ENCODE data around the gene WNT9A.

Gene WNT9A

DNA sequence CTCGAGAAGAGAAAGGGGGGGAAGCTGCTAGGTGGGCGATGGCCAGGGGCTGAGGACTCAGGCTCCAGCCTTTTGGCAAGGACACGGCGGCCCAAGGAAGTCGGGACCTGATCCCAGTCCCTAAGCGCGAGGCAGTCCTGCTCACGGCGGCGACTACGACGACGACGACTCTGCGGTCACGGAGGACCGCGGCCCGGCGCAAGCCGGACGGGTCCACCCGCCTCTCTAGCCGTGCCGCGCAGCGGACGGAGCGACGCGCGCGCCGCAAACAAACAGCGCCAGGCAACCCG, 401 bp downstream of the WNT9A start (continued):
- TF ChIP-seq GFI1B (tag by site-specific recombination; IDR thresholded peaks at IDR 0.05): no peak

DNA sequence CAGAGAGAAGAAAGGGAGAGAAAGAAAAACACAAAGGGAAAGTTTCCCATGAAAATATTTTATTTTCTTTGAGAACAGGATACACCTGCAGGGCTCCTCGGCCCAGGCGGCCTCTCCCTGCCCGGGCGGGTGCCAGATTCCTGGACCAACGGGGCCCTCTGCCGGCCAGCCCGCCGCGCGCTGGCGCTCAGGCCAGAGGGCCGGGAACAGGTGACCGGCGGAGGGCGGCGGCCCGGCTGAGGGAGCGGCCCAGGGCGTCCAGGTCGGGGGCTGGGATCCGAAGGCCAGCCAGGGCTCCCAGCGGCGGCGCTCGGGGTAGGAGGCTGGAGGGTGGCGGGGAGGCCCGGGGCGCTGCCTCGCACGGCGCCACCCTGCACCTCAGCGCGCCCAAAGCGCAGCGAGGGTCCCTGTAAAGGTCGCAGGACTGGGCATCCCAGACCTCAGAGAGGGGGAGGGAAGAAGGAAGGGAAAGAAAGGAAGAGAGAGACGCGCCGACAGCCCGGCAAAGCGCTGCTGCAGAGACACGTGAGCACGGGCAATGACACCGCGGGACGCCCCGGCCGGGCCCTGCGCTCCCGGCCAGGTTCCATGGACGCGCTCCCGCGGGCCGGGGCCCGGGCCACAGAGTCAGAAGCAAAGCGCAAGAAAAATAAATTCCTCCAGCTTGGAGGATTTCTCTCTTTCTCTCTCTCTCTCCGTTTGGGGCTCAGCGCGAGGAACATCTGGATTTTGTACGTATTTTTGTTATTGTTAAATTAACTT, 927 bp downstream of the WNT9A start:
- no peaks in the 10 kb centered on the region for H3K9me3 ChIP-seq (ENCODE audit: control insufficient read depth, insufficient read depth, low read depth, low read length)
- no peaks in the 10 kb centered on the region for H3K36me3 ChIP-seq (ENCODE audit: control insufficient read depth in 2 of 2, insufficient read depth in 1 of 2, low read length in 2 of 2)
- H3K4me3 ChIP-seq (ENCODE audit: low read depth, low read length): peak overlapping the region; percentile 51
- peaks cover 14% of the 10 kb centered on the region for H3K4me1 ChIP-seq (ENCODE audit: control insufficient read depth, insufficient read depth, low read length)
- POLR2A ChIA-PET: interaction anchor here (1.4 to 2.7 kb wide), 4 partner anchors 30 to 217 kb away, joined by 3 to 19 read pairs (median 6); no protein-coding TSS in a partner anchor
- CTCF ChIA-PET: interaction anchor here (0.7 to 3.0 kb wide), 9 partner anchors 98 to 1874 kb away, joined by 3 to 42 read pairs (median 3); no protein-coding TSS in a partner anchor
- peak overlapping the region; percentile 40; the same call in 1 of the 2 replicates for H3K27ac ChIP-seq (ENCODE audit: extremely low read depth, low read depth, low read length)
- TF ChIP-seq, protein P1, sequence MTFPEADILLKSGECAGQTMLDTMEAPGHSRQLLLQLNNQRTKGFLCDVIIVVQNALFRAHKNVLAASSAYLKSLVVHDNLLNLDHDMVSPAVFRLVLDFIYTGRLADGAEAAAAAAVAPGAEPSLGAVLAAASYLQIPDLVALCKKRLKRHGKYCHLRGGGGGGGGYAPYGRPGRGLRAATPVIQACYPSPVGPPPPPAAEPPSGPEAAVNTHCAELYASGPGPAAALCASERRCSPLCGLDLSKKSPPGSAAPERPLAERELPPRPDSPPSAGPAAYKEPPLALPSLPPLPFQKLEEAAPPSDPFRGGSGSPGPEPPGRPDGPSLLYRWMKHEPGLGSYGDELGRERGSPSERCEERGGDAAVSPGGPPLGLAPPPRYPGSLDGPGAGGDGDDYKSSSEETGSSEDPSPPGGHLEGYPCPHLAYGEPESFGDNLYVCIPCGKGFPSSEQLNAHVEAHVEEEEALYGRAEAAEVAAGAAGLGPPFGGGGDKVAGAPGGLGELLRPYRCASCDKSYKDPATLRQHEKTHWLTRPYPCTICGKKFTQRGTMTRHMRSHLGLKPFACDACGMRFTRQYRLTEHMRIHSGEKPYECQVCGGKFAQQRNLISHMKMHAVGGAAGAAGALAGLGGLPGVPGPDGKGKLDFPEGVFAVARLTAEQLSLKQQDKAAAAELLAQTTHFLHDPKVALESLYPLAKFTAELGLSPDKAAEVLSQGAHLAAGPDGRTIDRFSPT (tag by site-specific recombination; IDR thresholded peaks at IDR 0.05): no peak
- TF ChIP-seq ZFHX2 (tag by site-specific recombination; conservative IDR thresholded peaks at IDR 0.05): no peak
- TF ChIP-seq, protein P2, sequence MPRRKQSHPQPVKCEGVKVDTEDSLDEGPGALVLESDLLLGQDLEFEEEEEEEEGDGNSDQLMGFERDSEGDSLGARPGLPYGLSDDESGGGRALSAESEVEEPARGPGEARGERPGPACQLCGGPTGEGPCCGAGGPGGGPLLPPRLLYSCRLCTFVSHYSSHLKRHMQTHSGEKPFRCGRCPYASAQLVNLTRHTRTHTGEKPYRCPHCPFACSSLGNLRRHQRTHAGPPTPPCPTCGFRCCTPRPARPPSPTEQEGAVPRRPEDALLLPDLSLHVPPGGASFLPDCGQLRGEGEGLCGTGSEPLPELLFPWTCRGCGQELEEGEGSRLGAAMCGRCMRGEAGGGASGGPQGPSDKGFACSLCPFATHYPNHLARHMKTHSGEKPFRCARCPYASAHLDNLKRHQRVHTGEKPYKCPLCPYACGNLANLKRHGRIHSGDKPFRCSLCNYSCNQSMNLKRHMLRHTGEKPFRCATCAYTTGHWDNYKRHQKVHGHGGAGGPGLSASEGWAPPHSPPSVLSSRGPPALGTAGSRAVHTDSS (tag by site-specific recombination; IDR thresholded peaks at IDR 0.05): no peak
- TF ChIP-seq ZBTB7A (tag by site-specific recombination; IDR thresholded peaks at IDR 0.05; ENCODE audit: low read depth): peak; percentile 58
- TF ChIP-seq ZNF311 (tag by site-specific recombination; IDR thresholded peaks at IDR 0.05; ENCODE audit: borderline replicate concordance): no peak
- TF ChIP-seq ZSCAN23 (tag by site-specific recombination; IDR thresholded peaks at IDR 0.05): no peak
- TF ChIP-seq ZNF184 (tag by site-specific recombination; IDR thresholded peaks at IDR 0.05): no peak
- TF ChIP-seq OSR2 (tag by site-specific recombination; IDR thresholded peaks at IDR 0.05): no peak
- no peak for TF ChIP-seq HOXA7 (CRISPR knock-in tag; IDR thresholded peaks at IDR 0.05; ENCODE audit: borderline replicate concordance)
- TF ChIP-seq ZNF785 (tag by site-specific recombination; IDR thresholded peaks at IDR 0.05): no peak
- TF ChIP-seq ZNF366 (tag by site-specific recombination; conservative IDR thresholded peaks at IDR 0.05): 0 out of 2 replicates have a peak, but pooled peaks have one; percentile 39
- peak; percentile 8; the same call in 1 of the 2 replicates for TF ChIP-seq KLF1 (tag by site-specific recombination; IDR thresholded peaks at IDR 0.05)
- TF ChIP-seq, protein P3, sequence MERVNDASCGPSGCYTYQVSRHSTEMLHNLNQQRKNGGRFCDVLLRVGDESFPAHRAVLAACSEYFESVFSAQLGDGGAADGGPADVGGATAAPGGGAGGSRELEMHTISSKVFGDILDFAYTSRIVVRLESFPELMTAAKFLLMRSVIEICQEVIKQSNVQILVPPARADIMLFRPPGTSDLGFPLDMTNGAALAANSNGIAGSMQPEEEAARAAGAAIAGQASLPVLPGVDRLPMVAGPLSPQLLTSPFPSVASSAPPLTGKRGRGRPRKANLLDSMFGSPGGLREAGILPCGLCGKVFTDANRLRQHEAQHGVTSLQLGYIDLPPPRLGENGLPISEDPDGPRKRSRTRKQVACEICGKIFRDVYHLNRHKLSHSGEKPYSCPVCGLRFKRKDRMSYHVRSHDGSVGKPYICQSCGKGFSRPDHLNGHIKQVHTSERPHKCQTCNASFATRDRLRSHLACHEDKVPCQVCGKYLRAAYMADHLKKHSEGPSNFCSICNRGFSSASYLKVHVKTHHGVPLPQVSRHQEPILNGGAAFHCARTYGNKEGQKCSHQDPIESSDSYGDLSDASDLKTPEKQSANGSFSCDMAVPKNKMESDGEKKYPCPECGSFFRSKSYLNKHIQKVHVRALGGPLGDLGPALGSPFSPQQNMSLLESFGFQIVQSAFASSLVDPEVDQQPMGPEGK (tag by site-specific recombination; IDR thresholded peaks at IDR 0.05): peak; percentile 49
- TF ChIP-seq, protein P4, sequence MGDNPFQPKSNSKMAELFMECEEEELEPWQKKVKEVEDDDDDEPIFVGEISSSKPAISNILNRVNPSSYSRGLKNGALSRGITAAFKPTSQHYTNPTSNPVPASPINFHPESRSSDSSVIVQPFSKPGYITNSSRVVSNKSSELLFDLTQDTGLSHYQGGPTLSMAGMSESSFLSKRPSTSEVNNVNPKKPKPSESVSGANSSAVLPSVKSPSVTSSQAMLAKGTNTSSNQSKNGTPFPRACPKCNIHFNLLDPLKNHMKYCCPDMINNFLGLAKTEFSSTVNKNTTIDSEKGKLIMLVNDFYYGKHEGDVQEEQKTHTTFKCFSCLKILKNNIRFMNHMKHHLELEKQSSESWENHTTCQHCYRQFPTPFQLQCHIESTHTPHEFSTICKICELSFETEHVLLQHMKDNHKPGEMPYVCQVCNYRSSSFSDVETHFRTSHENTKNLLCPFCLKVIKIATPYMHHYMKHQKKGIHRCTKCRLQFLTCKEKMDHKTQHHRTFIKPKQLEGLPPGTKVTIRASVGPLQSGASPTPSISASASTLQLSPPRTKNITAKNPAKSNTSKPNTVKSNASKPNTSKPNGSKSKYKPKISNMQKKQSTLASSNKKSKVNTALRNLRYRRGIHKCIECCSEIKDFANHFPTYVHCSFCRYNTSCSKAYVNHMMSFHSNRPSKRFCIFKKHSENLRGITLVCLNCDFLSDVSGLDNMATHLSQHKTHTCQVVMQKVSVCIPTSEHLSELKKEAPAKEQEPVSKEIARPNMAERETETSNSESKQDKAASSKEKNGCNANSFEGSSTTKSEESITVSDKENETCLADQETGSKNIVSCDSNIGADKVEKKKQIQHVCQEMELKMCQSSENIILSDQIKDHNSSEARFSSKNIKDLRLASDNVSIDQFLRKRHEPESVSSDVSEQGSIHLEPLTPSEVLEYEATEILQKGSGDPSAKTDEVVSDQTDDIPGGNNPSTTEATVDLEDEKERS (tag by site-specific recombination; IDR thresholded peaks at IDR 0.05): no peak
- no peak for TF ChIP-seq YY2 (tag by site-specific recombination; IDR thresholded peaks at IDR 0.05)
- TF ChIP-seq IKZF3 (tag by site-specific recombination; IDR thresholded peaks at IDR 0.05): peak; percentile 28; the same call in 1 of the 2 replicates
- TF ChIP-seq, protein P5, sequence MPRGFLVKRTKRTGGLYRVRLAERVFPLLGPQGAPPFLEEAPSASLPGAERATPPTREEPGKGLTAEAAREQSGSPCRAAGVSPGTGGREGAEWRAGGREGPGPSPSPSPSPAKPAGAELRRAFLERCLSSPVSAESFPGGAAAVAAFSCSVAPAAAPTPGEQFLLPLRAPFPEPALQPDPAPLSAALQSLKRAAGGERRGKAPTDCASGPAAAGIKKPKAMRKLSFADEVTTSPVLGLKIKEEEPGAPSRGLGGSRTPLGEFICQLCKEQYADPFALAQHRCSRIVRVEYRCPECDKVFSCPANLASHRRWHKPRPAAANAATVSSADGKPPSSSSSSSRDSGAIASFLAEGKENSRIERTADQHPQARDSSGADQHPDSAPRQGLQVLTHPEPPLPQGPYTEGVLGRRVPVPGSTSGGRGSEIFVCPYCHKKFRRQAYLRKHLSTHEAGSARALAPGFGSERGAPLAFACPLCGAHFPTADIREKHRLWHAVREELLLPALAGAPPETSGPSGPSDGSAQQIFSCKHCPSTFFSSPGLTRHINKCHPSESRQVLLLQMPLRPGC (tag by site-specific recombination; IDR thresholded peaks at IDR 0.05): no peak
- TF ChIP-seq ZNF335 (tag by site-specific recombination; conservative IDR thresholded peaks at IDR 0.05): peak; percentile 85
- TF ChIP-seq, protein P6, sequence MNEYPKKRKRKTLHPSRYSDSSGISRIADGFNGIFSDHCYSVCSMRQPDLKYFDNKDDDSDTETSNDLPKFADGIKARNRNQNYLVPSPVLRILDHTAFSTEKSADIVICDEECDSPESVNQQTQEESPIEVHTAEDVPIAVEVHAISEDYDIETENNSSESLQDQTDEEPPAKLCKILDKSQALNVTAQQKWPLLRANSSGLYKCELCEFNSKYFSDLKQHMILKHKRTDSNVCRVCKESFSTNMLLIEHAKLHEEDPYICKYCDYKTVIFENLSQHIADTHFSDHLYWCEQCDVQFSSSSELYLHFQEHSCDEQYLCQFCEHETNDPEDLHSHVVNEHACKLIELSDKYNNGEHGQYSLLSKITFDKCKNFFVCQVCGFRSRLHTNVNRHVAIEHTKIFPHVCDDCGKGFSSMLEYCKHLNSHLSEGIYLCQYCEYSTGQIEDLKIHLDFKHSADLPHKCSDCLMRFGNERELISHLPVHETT (tag by site-specific recombination; IDR thresholded peaks at IDR 0.05): no peak
- TF ChIP-seq ZNF133 (tag by site-specific recombination; IDR thresholded peaks at IDR 0.05): no peak
- no peak for TF ChIP-seq ZNF37A (tag by site-specific recombination; IDR thresholded peaks at IDR 0.05)
- TF ChIP-seq ZNF473 (tag by site-specific recombination; IDR thresholded peaks at IDR 0.05): no peak

Measured in HEK293 (cell line).